ENCODE results near the gene RABGAP1L.

- TF ChIP-seq CTCF (IDR thresholded peaks at IDR 0.05) (no peak), POLR2A (IDR thresholded peaks at IDR 0.05) (no peak)
Observed at GRCh38 chr1:174315239-174315638, 155.9 kb downstream of the RABGAP1L start.

Measured in Peyer's patch (tissue), 4 donors.